ENCODE data around the gene CLDN25.

The CLDN25 gene

DNA sequence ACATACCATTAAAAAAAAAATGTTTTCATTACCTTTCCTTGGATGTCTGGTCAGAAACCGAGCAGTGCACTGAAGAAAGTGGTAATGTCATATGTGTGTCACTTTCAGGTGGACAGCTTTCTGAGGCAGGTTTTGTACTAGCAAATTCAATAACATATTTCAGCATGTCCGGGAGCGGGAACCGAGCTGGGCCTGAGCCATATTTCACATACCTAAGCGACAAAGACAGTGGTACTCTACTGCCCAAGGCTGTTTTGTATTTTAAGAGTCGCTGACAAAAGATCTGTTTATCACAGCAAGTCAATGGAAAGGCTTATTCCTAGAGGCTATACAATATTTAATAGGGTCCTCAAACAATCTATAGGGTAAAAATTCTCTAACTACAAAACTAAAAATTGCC is 38.0 kb downstream of the CLDN25 start:
- no peak overlapping the region for H3K4me3 Mint-ChIP-seq
- TF ChIP-seq, protein P1, sequence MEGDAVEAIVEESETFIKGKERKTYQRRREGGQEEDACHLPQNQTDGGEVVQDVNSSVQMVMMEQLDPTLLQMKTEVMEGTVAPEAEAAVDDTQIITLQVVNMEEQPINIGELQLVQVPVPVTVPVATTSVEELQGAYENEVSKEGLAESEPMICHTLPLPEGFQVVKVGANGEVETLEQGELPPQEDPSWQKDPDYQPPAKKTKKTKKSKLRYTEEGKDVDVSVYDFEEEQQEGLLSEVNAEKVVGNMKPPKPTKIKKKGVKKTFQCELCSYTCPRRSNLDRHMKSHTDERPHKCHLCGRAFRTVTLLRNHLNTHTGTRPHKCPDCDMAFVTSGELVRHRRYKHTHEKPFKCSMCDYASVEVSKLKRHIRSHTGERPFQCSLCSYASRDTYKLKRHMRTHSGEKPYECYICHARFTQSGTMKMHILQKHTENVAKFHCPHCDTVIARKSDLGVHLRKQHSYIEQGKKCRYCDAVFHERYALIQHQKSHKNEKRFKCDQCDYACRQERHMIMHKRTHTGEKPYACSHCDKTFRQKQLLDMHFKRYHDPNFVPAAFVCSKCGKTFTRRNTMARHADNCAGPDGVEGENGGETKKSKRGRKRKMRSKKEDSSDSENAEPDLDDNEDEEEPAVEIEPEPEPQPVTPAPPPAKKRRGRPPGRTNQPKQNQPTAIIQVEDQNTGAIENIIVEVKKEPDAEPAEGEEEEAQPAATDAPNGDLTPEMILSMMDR (IDR thresholded peaks at IDR 0.05; ENCODE audit: unreplicated experiment in 3 of 3): no peak
- H3K9me3 Mint-ChIP-seq: no peaks in the 10 kb centered on the region
- H3K4me1 Mint-ChIP-seq: no peaks in the 10 kb centered on the region
- peaks cover 66% of the 10 kb centered on the region for H3K36me3 Mint-ChIP-seq (ENCODE audit: low read depth)
- H3K27ac Mint-ChIP-seq: no peak overlapping the region
- H3K27me3 Mint-ChIP-seq (ENCODE audit: low read depth): no peaks in the 10 kb centered on the region

DNA sequence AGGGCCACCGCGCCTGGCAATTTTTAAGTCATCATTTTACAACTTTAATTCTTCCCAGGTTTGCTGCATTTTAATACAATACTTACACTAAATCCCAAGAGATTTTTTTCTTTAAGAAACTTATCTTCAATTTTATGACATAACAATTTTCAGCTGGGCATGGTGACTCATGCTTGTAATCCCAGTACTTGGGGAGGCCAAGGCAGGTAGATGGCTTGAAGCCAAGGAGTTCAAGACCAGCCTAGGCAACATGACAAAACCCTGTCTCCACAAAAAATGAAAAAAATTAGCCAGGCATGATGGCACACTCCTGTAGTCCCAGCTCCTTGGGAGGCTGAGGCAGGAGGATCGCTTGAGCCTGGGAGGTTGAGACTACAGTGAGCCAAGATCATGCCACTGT is 38.8 kb downstream of the CLDN25 start:
- TF ChIP-seq, protein P1 (IDR thresholded peaks at IDR 0.05; ENCODE audit: unreplicated experiment in 3 of 3): no peak
- Mint-ChIP-seq H3K36me3 (ENCODE audit: low read depth) (peaks cover 70% of the 10 kb centered on the region), H3K27me3 (ENCODE audit: low read depth) (no peaks in the 10 kb centered on the region), H3K4me1 (no peaks in the 10 kb centered on the region), H3K9me3 (no peaks in the 10 kb centered on the region), H3K4me3 (no peak overlapping the region), H3K27ac (no peak overlapping the region)

DNA sequence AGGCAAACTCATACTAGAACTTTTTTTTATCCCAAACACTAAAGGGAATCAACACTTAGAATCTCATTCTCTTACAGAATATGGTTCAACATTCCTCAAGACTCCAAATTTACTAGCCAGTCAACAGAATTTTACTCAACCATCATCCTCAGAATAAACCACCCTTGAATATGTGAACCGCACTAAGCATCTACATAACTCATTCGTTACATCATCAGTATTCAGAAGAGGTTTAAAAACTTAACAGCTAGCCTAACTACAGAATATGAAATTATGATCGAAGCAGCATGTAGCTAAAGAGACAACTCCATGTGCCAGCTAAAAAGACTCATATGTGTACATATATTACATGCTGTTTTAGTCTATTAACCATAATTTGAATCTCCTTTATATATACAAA is 47.9 kb downstream of the CLDN25 start:
- TF ChIP-seq, protein P1 (IDR thresholded peaks at IDR 0.05; ENCODE audit: unreplicated experiment in 3 of 3): no peak
- Mint-ChIP-seq H3K9me3 (peaks cover 13% of the 10 kb centered on the region), H3K4me3 (no peak overlapping the region), H3K4me1 (no peaks in the 10 kb centered on the region), H3K27me3 (ENCODE audit: low read depth) (no peaks in the 10 kb centered on the region), H3K27ac (no peak overlapping the region), H3K36me3 (ENCODE audit: low read depth) (peaks cover 70% of the 10 kb centered on the region)

DNA sequence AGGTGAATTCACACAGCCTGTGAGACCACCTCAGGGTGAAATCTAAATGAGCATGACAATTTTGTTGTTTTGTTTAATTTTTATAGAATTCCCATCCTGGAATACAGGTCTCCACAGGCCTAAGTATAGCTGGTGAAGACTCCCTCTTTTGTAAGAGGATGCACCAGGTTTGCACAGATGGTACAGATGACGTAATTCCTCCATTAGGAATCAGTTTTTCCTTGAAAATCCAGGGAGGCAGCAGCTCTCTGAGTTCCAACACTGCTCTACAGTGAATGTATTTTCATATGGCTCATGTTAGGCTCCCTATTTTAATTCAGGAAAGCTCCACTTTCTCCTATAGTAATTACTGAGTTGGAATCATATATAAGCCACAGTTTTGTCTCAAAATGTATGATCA is 48.6 kb downstream of the CLDN25 start:
- no peaks in the 10 kb centered on the region for H3K4me1 Mint-ChIP-seq
- peaks cover 13% of the 10 kb centered on the region for H3K9me3 Mint-ChIP-seq

DNA sequence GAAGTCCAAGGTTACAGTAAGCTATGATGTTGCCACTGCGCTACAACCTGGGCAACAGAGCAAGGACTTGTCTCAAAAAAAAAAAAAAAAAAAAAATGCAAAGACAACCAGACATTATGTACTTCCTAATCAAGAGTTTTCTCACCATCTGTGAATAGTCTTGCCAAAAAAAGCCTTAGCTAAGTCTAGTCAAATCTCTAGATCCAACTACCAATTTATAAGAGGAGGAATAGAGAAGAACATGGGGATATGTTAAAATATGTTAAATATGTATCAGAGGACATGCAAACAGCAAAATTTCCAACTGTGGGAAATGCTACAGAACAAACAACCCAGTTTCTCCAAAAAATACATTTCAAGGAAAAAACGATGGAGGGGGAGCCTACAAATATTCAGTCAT is 50.2 kb downstream of the CLDN25 start:
- TF ChIP-seq, protein P1 (IDR thresholded peaks at IDR 0.05; ENCODE audit: unreplicated experiment in 3 of 3): no peak
- peaks cover 52% of the 10 kb centered on the region for H3K36me3 Mint-ChIP-seq (ENCODE audit: low read depth)
- no peak overlapping the region for H3K27ac Mint-ChIP-seq
- H3K27me3 Mint-ChIP-seq (ENCODE audit: low read depth): no peaks in the 10 kb centered on the region
- H3K4me1 Mint-ChIP-seq: no peaks in the 10 kb centered on the region
- no peak overlapping the region for H3K4me3 Mint-ChIP-seq
- peaks cover 9% of the 10 kb centered on the region for H3K9me3 Mint-ChIP-seq

More for the DNA sequence above, 48.6 kb downstream of the CLDN25 start:
- TF ChIP-seq, protein P1 (IDR thresholded peaks at IDR 0.05; ENCODE audit: unreplicated experiment in 3 of 3): no peak
- no peaks in the 10 kb centered on the region for H3K27me3 Mint-ChIP-seq (ENCODE audit: low read depth)
- no peak overlapping the region for H3K4me3 Mint-ChIP-seq
- peaks cover 66% of the 10 kb centered on the region for H3K36me3 Mint-ChIP-seq (ENCODE audit: low read depth)
- H3K27ac Mint-ChIP-seq: no peak overlapping the region
